SH-SY5Y (cell line): Measurements from ENCODE around the gene APEX2.

Experiments
- GATA2 ChIP-seq: IDR thresholded peaks from 2 replicates; pipeline ENCODE4 v1.6.1; 2011; ENCODE audit warnings: mild to moderate bottlenecking, low read depth, low read length
- GATA3 ChIP-seq: IDR thresholded peaks from 2 replicates; pipeline ENCODE4 v1.6.1; 2011; ENCODE audit warnings: low read depth, mild to moderate bottlenecking, low read length, moderate library complexity

GRCh38 chrX:54992911-54993622 lies 7.1 kb upstream of the APEX2 start:
- TF ChIP-seq GATA3 = no peak
- TF ChIP-seq GATA2 = no peak
